ENCODE data around the gene RAD51B. TPM values are rescaled to one million over a fixed set of nuclear protein-coding genes. Genes with fewer than 3 reads are reported as not detected.

Gene RAD51B
- total RNA-seq, 1 experiment from 2014 or later: 14.2 TPM

DNA sequence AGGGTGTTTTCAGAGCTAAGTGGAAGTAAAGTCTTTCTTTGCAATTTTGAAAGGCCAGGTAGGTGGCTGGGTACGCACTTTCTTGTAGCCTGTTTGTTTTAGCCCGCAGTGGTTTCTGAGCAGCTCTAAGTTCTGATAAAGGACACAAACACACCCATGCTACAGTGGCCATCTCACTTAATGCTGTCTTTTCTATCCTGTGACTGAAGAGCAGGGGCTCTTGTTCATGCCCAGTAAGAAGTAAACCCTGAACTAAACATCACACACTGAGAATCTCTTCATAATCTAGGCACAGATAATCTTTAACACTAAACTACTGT, 427.2 kb downstream of the RAD51B start (continued):
- TF ChIP-seq, protein P1, sequence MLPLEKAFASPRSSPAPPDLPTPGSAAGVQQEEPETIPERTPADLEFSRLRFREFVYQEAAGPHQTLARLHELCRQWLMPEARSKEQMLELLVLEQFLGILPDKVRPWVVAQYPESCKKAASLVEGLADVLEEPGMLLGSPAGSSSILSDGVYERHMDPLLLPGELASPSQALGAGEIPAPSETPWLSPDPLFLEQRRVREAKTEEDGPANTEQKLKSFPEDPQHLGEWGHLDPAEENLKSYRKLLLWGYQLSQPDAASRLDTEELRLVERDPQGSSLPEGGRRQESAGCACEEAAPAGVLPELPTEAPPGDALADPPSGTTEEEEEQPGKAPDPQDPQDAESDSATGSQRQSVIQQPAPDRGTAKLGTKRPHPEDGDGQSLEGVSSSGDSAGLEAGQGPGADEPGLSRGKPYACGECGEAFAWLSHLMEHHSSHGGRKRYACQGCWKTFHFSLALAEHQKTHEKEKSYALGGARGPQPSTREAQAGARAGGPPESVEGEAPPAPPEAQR (CRISPR knock-in tag; IDR thresholded peaks at IDR 0.05): no peak
- TF ChIP-seq ZNF138 (CRISPR knock-in tag; conservative IDR thresholded peaks at IDR 0.05): no peak
- TF ChIP-seq ATF1 (CRISPR knock-in tag; IDR thresholded peaks at IDR 0.05): no peak
- no peak for TF ChIP-seq NFE2L1 (CRISPR knock-in tag; IDR thresholded peaks at IDR 0.05)

- Mint-ChIP-seq H3K4me1 (peaks cover 82% of the 10 kb centered on the region), H3K36me3 (no peaks in the 10 kb centered on the region), H3K9me3 (no peaks in the 10 kb centered on the region), H3K4me3 (no peak overlapping the region), H3K27me3 (ENCODE audit: low read depth) (no peaks in the 10 kb centered on the region; the same call in 1 of the 2 replicates), H3K27ac (no peak overlapping the region)
- ChIA-PET POLR2A (no interaction called here), CTCF (interaction anchor here (0.6 to 4.9 kb wide), 18 partner anchors 12 to 597 kb away, joined by 3 to 34 read pairs (median 4); no protein-coding TSS in a partner anchor)
- no peak for TF ChIP-seq ZNF263 (CRISPR knock-in tag; IDR thresholded peaks at IDR 0.05; ENCODE audit: low read depth)
- no peak for TF ChIP-seq STAT6 (CRISPR knock-in tag; conservative IDR thresholded peaks at IDR 0.05; ENCODE audit: low read depth)
- no peak for TF ChIP-seq CBFB (CRISPR knock-in tag; IDR thresholded peaks at IDR 0.05; ENCODE audit: low read depth)
- TF ChIP-seq ZNF219 (CRISPR knock-in tag; IDR thresholded peaks at IDR 0.05; ENCODE audit: borderline replicate concordance): no peak
- TF ChIP-seq RORB (CRISPR knock-in tag; IDR thresholded peaks at IDR 0.05): no peak
- TF ChIP-seq, protein P2, sequence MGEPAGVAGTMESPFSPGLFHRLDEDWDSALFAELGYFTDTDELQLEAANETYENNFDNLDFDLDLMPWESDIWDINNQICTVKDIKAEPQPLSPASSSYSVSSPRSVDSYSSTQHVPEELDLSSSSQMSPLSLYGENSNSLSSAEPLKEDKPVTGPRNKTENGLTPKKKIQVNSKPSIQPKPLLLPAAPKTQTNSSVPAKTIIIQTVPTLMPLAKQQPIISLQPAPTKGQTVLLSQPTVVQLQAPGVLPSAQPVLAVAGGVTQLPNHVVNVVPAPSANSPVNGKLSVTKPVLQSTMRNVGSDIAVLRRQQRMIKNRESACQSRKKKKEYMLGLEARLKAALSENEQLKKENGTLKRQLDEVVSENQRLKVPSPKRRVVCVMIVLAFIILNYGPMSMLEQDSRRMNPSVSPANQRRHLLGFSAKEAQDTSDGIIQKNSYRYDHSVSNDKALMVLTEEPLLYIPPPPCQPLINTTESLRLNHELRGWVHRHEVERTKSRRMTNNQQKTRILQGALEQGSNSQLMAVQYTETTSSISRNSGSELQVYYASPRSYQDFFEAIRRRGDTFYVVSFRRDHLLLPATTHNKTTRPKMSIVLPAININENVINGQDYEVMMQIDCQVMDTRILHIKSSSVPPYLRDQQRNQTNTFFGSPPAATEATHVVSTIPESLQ (CRISPR knock-in tag; IDR thresholded peaks at IDR 0.05): no peak
- TF ChIP-seq FOXP1 (CRISPR knock-in tag; IDR thresholded peaks at IDR 0.05; ENCODE audit: borderline replicate concordance): no peak
- TF ChIP-seq ZNF396 (CRISPR knock-in tag; IDR thresholded peaks at IDR 0.05; ENCODE audit: borderline replicate concordance): no peak
- no peak for TF ChIP-seq PRRX2 (CRISPR knock-in tag; IDR thresholded peaks at IDR 0.05)
- TF ChIP-seq MLX (CRISPR knock-in tag; IDR thresholded peaks at IDR 0.05): no peak
- TF ChIP-seq NFE2L1 (CRISPR knock-in tag; IDR thresholded peaks at IDR 0.05): no peak
- TF ChIP-seq SOX15 (CRISPR knock-in tag; IDR thresholded peaks at IDR 0.05): no peak
- no peak for TF ChIP-seq TCF7 (CRISPR knock-in tag; IDR thresholded peaks at IDR 0.05; ENCODE audit: low read depth)
- no peak for TF ChIP-seq E2F5 (CRISPR knock-in tag; IDR thresholded peaks at IDR 0.05)
- TF ChIP-seq ZNF232 (CRISPR knock-in tag; IDR thresholded peaks at IDR 0.05): no peak
- TF ChIP-seq KAT7 (CRISPR knock-in tag; IDR thresholded peaks at IDR 0.05; ENCODE audit: borderline replicate concordance): no peak
- ATAC-seq (no peak), DNase-seq (ENCODE audit: low spot score) (no peak)
These were observed 427.7 kb downstream of the RAD51B start for GRCh38 chr14:68247274-68247673.
